ENCODE measurements around the gene CD81.

DNA sequence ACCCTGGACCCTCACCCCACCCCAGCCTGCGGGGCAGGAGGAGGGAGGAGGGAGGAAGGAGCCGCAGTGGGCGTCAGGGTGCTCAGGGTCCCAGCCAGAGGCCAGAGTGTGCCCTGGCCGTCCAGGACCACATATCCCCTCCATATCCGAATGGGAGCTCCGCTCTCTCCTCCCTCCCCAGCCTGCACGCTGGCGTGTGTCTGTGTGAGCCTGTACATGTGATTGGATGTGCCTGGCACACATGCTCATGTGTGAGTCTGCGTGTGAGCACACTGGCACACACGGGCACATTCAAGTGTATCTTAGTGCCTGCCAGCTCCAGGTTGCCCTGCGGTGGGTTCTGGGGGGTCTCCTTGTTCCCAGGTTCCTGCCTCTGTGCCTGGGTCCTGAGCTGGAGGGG, 31.6 kb downstream of the CD81 start:
- TF ChIP-seq, protein P1, sequence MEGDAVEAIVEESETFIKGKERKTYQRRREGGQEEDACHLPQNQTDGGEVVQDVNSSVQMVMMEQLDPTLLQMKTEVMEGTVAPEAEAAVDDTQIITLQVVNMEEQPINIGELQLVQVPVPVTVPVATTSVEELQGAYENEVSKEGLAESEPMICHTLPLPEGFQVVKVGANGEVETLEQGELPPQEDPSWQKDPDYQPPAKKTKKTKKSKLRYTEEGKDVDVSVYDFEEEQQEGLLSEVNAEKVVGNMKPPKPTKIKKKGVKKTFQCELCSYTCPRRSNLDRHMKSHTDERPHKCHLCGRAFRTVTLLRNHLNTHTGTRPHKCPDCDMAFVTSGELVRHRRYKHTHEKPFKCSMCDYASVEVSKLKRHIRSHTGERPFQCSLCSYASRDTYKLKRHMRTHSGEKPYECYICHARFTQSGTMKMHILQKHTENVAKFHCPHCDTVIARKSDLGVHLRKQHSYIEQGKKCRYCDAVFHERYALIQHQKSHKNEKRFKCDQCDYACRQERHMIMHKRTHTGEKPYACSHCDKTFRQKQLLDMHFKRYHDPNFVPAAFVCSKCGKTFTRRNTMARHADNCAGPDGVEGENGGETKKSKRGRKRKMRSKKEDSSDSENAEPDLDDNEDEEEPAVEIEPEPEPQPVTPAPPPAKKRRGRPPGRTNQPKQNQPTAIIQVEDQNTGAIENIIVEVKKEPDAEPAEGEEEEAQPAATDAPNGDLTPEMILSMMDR (IDR thresholded peaks at IDR 0.05) = no peak
- no peak for TF ChIP-seq ZFX (IDR thresholded peaks at IDR 0.05; ENCODE audit: borderline replicate concordance)

Data from 22Rv1 (cell line).